ENCODE data around the gene ADPRHL1.

DNA sequence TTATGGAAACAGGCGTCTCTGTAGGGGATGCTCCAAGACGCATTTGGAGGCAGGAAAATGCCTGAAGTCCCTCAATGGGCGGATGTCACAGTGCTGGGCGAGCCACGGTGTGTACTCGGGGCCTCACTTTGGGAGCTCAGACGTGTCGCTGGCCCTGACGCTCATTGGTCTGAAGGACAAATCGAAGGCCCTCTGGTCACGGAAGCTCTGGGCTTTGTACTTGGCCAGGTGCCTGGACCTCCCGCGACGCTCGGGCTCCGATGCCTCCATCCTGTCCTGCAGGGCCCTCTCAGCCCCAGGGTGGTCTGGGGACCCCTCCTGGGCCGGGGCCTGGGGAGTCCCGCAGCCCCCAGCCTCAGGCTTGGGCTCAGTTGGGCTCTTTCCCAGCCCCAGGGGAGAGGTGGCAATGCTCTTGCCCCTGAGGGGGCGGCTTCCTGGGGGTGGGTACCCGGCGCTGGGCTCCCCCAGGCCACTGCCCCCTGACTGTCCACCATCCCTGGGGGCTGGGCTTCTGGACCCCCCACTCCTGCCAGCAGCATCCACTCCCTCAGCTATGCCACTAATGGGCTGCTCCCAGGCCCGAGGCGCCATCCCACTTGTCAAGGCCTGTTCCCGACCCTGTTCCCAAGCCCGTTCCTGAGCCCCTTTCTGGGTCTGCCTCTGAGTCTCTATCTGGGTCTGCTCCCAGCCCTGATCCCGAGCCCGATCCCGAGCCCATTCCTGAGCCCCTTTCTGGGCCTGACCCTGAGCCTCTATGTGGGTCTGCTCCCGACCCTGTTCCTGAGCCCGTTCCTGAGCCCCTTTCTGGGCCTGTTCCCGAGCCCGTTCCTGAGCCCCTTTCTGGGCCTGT is 49.8 kb downstream of the ADPRHL1 start:
- TF ChIP-seq CTCF (optimal IDR thresholded peaks at IDR 0.05 in 1 of 3, IDR thresholded peaks at IDR 0.05 in 1 of 3, conservative IDR thresholded peaks at IDR 0.05 in 1 of 3; ENCODE audit: extremely low read depth in 1 of 3, insufficient read depth in 2 of 3, low read length in 3 of 3) (no peak), EZH2 (IDR thresholded peaks at IDR 0.05; ENCODE audit: low read length) (no peak)

All from keratinocyte (primary cell).